ENCODE data around the gene PRDX1.

PRDX1 gene

GRCh38 chr1:45550401-45551351 lies 29.0 kb upstream of the PRDX1 start, which contains the start of gene AKR1A1:
TSS of gene AKR1A1 (plus strand) at chr1:45550826. CDS start at chr1:45561795, 10,969 bp downstream.
- peak within 1 kb of the TSS; percentile 84 for H3K4me3 ChIP-seq (ENCODE audit: low read depth, low read length)
- peak; percentile 27 for DNase-seq (ENCODE audit: low read depth)
- no peak for TF ChIP-seq CTCF (IDR thresholded peaks at IDR 0.05; ENCODE audit: low read depth, low read length, missing control alignments)
- in situ Hi-C loops (cut with HindIII; ENCODE audit: low sequenced_read_pairs), result no loop called here

GRCh38 chr1:45545553-45546310 lies 24.0 kb upstream of the PRDX1 start:
- no peak for TF ChIP-seq CTCF (IDR thresholded peaks at IDR 0.05; ENCODE audit: low read depth, low read length, missing control alignments)
- DNase-seq (ENCODE audit: low read depth), result no peak
- in situ Hi-C loops (cut with HindIII; ENCODE audit: low sequenced_read_pairs), result no loop called here
- no peak overlapping the region for H3K4me3 ChIP-seq (ENCODE audit: low read depth, low read length)

GRCh38 chr1:45545019-45545493 lies 23.4 kb upstream of the PRDX1 start:
- in situ Hi-C loops (cut with HindIII; ENCODE audit: low sequenced_read_pairs), result no loop called here
- no peak overlapping the region for H3K4me3 ChIP-seq (ENCODE audit: low read depth, low read length)
- TF ChIP-seq CTCF (IDR thresholded peaks at IDR 0.05; ENCODE audit: low read depth, low read length, missing control alignments), result no peak
- DNase-seq (ENCODE audit: low read depth), result no peak

GRCh38 chr1:45544530-45544929 lies 22.8 kb upstream of the PRDX1 start:
- in situ Hi-C loops (cut with HindIII; ENCODE audit: low sequenced_read_pairs), result no loop called here
- TF ChIP-seq CTCF (IDR thresholded peaks at IDR 0.05; ENCODE audit: low read depth, low read length, missing control alignments), result no peak
- no peak for DNase-seq (ENCODE audit: low read depth)
- no peak overlapping the region for H3K4me3 ChIP-seq (ENCODE audit: low read depth, low read length)

- H3K4me3 ChIP-seq (ENCODE audit: low read depth, low read length), result no peak overlapping the region
- no peak for DNase-seq (ENCODE audit: low read depth)
- no peak for TF ChIP-seq CTCF (IDR thresholded peaks at IDR 0.05; ENCODE audit: low read depth, low read length, missing control alignments)
- in situ Hi-C loops (cut with HindIII; ENCODE audit: low sequenced_read_pairs), result no loop called here
These were observed 22.1 kb upstream of the PRDX1 start for GRCh38 chr1:45543581-45544417.

- DNase-seq (ENCODE audit: low read depth), result no peak
These were observed 20.9 kb upstream of the PRDX1 start for GRCh38 chr1:45542591-45542990.

More at GRCh38 chr1:45542591-45542990, 20.9 kb upstream of the PRDX1 start:
- no peak overlapping the region for H3K4me3 ChIP-seq (ENCODE audit: low read depth, low read length)
- in situ Hi-C loops (cut with HindIII; ENCODE audit: low sequenced_read_pairs), result no loop called here
- no peak for TF ChIP-seq CTCF (IDR thresholded peaks at IDR 0.05; ENCODE audit: low read depth, low read length, missing control alignments)
